ENCODE data around the gene SOD2. TPM values are rescaled to one million over a fixed set of nuclear protein-coding genes. Genes with fewer than 3 reads are reported as not detected.

SOD2 gene
- polyA plus RNA-seq, 3 donors: 447 to 746 (median 569) TPM

- DNase-seq: no peak
- WGBS (ENCODE audit: insufficient coverage): 92% methylated on average over 2 of the region's 3 CpGs
- Mint-ChIP-seq H3K9me3 (peaks cover 0 to 2% (median 0%) of the 10 kb centered on the region in 7 donors), H3K4me3 (no peak overlapping the region), H3K4me1 (peaks cover 20% of the 10 kb centered on the region), H3K36me3 (peaks cover 8 to 10% of the 10 kb centered on the region in 2 donors), H3K27me3 (ENCODE audit: low read depth in 3 of 3) (no peaks in the 10 kb centered on the region), H3K27ac (peak overlapping the region in 2 of 7 donors; percentile 19 to 82)
- Histone ChIP-seq H3K4me2 (replicated peaks; ENCODE audit: extremely low read depth, low read length, poor library complexity, severe bottlenecking) (no peak overlapping the region), H3K27me3 (ENCODE audit: control insufficient read depth in 2 of 2, insufficient read depth in 2 of 2, low read length in 2 of 2) (no peaks in the 10 kb centered on the region), H3K4me3 (replicated peaks in 1 of 3; ENCODE audit: low read depth in 2 of 3, low read length in 3 of 3) (no peak overlapping the region), H3K4me1 (ENCODE audit: control insufficient read depth in 1 of 2, insufficient read depth in 2 of 2, low read length in 2 of 2) (peaks cover 33 to 35% of the 10 kb centered on the region in 2 donors), H3K9ac (ENCODE audit: insufficient read depth, low read length, poor library complexity, severe bottlenecking) (no peak overlapping the region), H3K36me3 (replicated peaks in 1 of 2; ENCODE audit: control insufficient read depth in 1 of 2, insufficient read depth in 2 of 2, low read length in 2 of 2) (no peaks in the 10 kb centered on the region), H2AFZ (ENCODE audit: insufficient read depth, low read depth, low read length, poor library complexity, severe bottlenecking) (no peak overlapping the region), H3K27ac (ENCODE audit: low read depth in 1 of 2, low read length in 2 of 2) (no peak overlapping the region), H3K79me2 (ENCODE audit: insufficient read depth, low read length) (peaks cover 40% of the 10 kb centered on the region), H4K20me1 (ENCODE audit: insufficient read depth, low read length) (peaks cover 10% of the 10 kb centered on the region), H3K9me3 (replicated peaks in 1 of 2; ENCODE audit: control insufficient read depth in 1 of 2, insufficient read depth in 1 of 2, low read length in 2 of 2) (no peaks in the 10 kb centered on the region)
- intact Hi-C loops (cut with micrococcal nuclease): no loop called here
- TF ChIP-seq, protein P1, sequence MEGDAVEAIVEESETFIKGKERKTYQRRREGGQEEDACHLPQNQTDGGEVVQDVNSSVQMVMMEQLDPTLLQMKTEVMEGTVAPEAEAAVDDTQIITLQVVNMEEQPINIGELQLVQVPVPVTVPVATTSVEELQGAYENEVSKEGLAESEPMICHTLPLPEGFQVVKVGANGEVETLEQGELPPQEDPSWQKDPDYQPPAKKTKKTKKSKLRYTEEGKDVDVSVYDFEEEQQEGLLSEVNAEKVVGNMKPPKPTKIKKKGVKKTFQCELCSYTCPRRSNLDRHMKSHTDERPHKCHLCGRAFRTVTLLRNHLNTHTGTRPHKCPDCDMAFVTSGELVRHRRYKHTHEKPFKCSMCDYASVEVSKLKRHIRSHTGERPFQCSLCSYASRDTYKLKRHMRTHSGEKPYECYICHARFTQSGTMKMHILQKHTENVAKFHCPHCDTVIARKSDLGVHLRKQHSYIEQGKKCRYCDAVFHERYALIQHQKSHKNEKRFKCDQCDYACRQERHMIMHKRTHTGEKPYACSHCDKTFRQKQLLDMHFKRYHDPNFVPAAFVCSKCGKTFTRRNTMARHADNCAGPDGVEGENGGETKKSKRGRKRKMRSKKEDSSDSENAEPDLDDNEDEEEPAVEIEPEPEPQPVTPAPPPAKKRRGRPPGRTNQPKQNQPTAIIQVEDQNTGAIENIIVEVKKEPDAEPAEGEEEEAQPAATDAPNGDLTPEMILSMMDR (IDR thresholded peaks at IDR 0.05): no peak
These were observed 25.6 kb upstream of the SOD2 start for GRCh38 chr6:159718634-159719033.

GRCh38 chr6:159716247-159717096 is 23.4 kb upstream of the SOD2 start:
- TF ChIP-seq, protein P1 (IDR thresholded peaks at IDR 0.05): no peak
- WGBS (ENCODE audit: insufficient coverage): 87% methylated on average over 2 of the region's 5 CpGs
- Histone ChIP-seq H2AFZ (ENCODE audit: insufficient read depth, low read depth, low read length, poor library complexity, severe bottlenecking) (peak overlapping the region; percentile 16), H3K27ac (ENCODE audit: low read depth in 1 of 2, low read length in 2 of 2) (peak overlapping the region; percentile 81 to 89), H3K4me3 (replicated peaks in 1 of 3; ENCODE audit: low read depth in 2 of 3, low read length in 3 of 3) (peak overlapping the region in 1 of 3 experiments; percentile 43), H4K20me1 (ENCODE audit: insufficient read depth, low read length) (no peaks in the 10 kb centered on the region), H3K4me1 (ENCODE audit: control insufficient read depth in 1 of 2, insufficient read depth in 2 of 2, low read length in 2 of 2) (peaks cover 33 to 35% of the 10 kb centered on the region in 2 donors), H3K79me2 (ENCODE audit: insufficient read depth, low read length) (peaks cover 19% of the 10 kb centered on the region), H3K4me2 (replicated peaks; ENCODE audit: extremely low read depth, low read length, poor library complexity, severe bottlenecking) (peak overlapping the region; percentile 30), H3K9ac (ENCODE audit: insufficient read depth, low read length, poor library complexity, severe bottlenecking) (peak overlapping the region; percentile 37), H3K36me3 (replicated peaks in 1 of 2; ENCODE audit: control insufficient read depth in 1 of 2, insufficient read depth in 2 of 2, low read length in 2 of 2) (no peaks in the 10 kb centered on the region), H3K9me3 (replicated peaks in 1 of 2; ENCODE audit: control insufficient read depth in 1 of 2, insufficient read depth in 1 of 2, low read length in 2 of 2) (no peaks in the 10 kb centered on the region), H3K27me3 (ENCODE audit: control insufficient read depth in 2 of 2, insufficient read depth in 2 of 2, low read length in 2 of 2) (no peaks in the 10 kb centered on the region)
- intact Hi-C loops (cut with micrococcal nuclease): no loop called here
- peaks cover 17% of the 10 kb centered on the region for H3K4me1 Mint-ChIP-seq
- peaks cover 0 to 3% of the 10 kb centered on the region in 2 donors for H3K36me3 Mint-ChIP-seq
- H3K27me3 Mint-ChIP-seq (ENCODE audit: low read depth in 3 of 3): no peaks in the 10 kb centered on the region
- H3K9me3 Mint-ChIP-seq: no peaks in the 10 kb centered on the region
- H3K27ac Mint-ChIP-seq: peak overlapping the region; percentile 89 to 97 (median 90)
- H3K4me3 Mint-ChIP-seq: peak overlapping the region in 1 of 2 donors; percentile 46
- DNase-seq: peak; percentile 80 to 98 (median 96)
